HepG2 (cell line): ENCODE data around the gene CCNB1. TPM values are rescaled to one million over a fixed set of nuclear protein-coding genes. Genes with fewer than 3 reads are reported as not detected.
A peak's percentile ranks its signal among the peaks of the same experiment; 100 is the strongest.

Experiments
- ARHGAP35 ChIP-seq: sonication (generic); formaldehyde crosslinking; IDR thresholded peaks from 2 replicates; pipeline ENCODE4 v1.9.0; 2022; ENCODE audit warnings: mild to moderate bottlenecking, inconsistent platforms, moderate library complexity, missing genetic modification reagents, borderline replicate concordance
- BRF2 ChIP-seq: sonication (generic); formaldehyde crosslinking; IDR thresholded peaks from 2 replicates; pipeline ENCODE4 v1.8.1; 2022; ENCODE audit warnings: mild to moderate bottlenecking, missing genetic modification reagents
- CREB1 ChIP-seq, 2 experiments: fragments of 450-650 bp in 1 of 2; IDR thresholded peaks; 2 replicates each; pipeline ENCODE4 v1.6.1; 2016 to 2017; ENCODE audit warnings: control low read depth in 1 of 2, mild to moderate bottlenecking in 1 of 2, missing compliant biosample characterization in 1 of 2, missing genetic modification characterization in 1 of 2
- HNF4G ChIP-seq, 2 experiments: sonication (generic) in 1 of 2; formaldehyde crosslinking in 1 of 2; IDR thresholded peaks; 2 replicates each; pipeline versions ENCODE4 v1.4.0 to v1.6.1; 2011 to 2020; ENCODE audit warnings: borderline replicate concordance in 2 of 2, low read depth in 2 of 2, mild to moderate bottlenecking in 2 of 2, low read length in 1 of 2, missing genetic modification reagents in 1 of 2, moderate library complexity in 1 of 2
- POGZ ChIP-seq: sonication (generic); formaldehyde crosslinking; IDR thresholded peaks from 2 replicates; pipeline ENCODE4 v1.4.0; 2020; ENCODE audit warnings: mild to moderate bottlenecking, missing genetic modification reagents
- RFXAP ChIP-seq: sonication (generic); formaldehyde crosslinking; IDR thresholded peaks from 2 replicates; pipeline ENCODE4 v1.4.0; 2020; ENCODE audit warnings: missing genetic modification reagents, borderline replicate concordance
- SALL2 ChIP-seq: sonication (generic); formaldehyde crosslinking; IDR thresholded peaks from 2 replicates; pipeline ENCODE4 v1.8.1; 2023; ENCODE audit warnings: mild to moderate bottlenecking, missing genetic modification reagents, inconsistent platforms
- THAP11 ChIP-seq: IDR thresholded peaks from 2 replicates; pipeline ENCODE4 v1.6.1; 2016; ENCODE audit warnings: missing biosample characterization, missing genetic modification reagents
- TRIM24 ChIP-seq: sonication (generic); formaldehyde crosslinking; IDR thresholded peaks from 2 replicates; pipeline ENCODE4 v1.8.0; 2022; ENCODE audit warnings: mild to moderate bottlenecking, missing genetic modification reagents
- ZBTB2 ChIP-seq: sonication (generic); formaldehyde crosslinking; IDR thresholded peaks from 2 replicates; pipeline ENCODE4 v1.8.0; 2022; ENCODE audit warnings: low read depth, missing genetic modification reagents
- ZBTB40 ChIP-seq, 2 experiments: fragments of 450-650 bp in 1 of 2; sonication (generic) in 1 of 2; formaldehyde crosslinking in 1 of 2; IDR thresholded peaks; 2 replicates each; pipeline versions ENCODE4 v1.6.1 to v1.8.0; 2016 to 2022; ENCODE audit warnings: antibody characterized with exemption in 1 of 2, mild to moderate bottlenecking in 1 of 2, missing genetic modification reagents in 1 of 2
- ZNF260 ChIP-seq: sonication (generic); formaldehyde crosslinking; IDR thresholded peaks from 2 replicates; pipeline ENCODE4 v1.4.0; 2020; ENCODE audit warnings: missing genetic modification reagents, low read depth, mild to moderate bottlenecking, borderline replicate concordance
- ZNF552 ChIP-seq: sonication (generic); formaldehyde crosslinking; IDR thresholded peaks from 2 replicates; pipeline ENCODE4 v1.9.0; 2022; ENCODE audit warnings: missing genetic modification reagents, mild to moderate bottlenecking, borderline replicate concordance
- ZNF644 ChIP-seq: IDR thresholded peaks from 2 replicates; pipeline ENCODE4 v1.6.1; 2016; ENCODE audit warnings: low read depth
- ZNF703 ChIP-seq: sonication (generic); formaldehyde crosslinking; IDR thresholded peaks from 2 replicates; pipeline ENCODE4 v1.5.1; 2020; ENCODE audit warnings: missing genetic modification reagents, mild to moderate bottlenecking, moderate library complexity, borderline replicate concordance
- polyA plus RNA-seq, 8 experiments: library from polyadenylated mRNA; depleted of rRNA in 3 of 8; stranded (reverse) in 7 of 8; unstranded in 1 of 8; fragments of >200 nt; fragmentation: Illumina TruSeq in 4 of 8; extraction: Trizol in 4 of 8; gene quantifications; 2 replicates each; pipeline versions ENCODE4 v1.2.1 to v1.2.3, GENCODE V29; 2011 to 2016; ENCODE audit warnings: low read depth in 4 of 8, missing spikeins in 1 of 8, mixed read lengths in 1 of 8; ENCODE audit not compliant: insufficient read depth in 1 of 8
- total RNA-seq, 5 experiments: library from RNA; depleted of rRNA; stranded (reverse); fragments of >200 nt; fragmentation: Illumina TruSeq; extraction: Trizol; gene quantifications; 2 replicates each; pipeline ENCODE4 v1.2.3, GENCODE V29; 2016; ENCODE audit warnings: low read depth in 1 of 5

The CCNB1 gene
- total and polyA plus RNA-seq, 2 of the 13 experiments (the other 11 are each of a cell fraction or from before 2014, with no cell fraction given), result 82.3 to 316 TPM

DNA sequence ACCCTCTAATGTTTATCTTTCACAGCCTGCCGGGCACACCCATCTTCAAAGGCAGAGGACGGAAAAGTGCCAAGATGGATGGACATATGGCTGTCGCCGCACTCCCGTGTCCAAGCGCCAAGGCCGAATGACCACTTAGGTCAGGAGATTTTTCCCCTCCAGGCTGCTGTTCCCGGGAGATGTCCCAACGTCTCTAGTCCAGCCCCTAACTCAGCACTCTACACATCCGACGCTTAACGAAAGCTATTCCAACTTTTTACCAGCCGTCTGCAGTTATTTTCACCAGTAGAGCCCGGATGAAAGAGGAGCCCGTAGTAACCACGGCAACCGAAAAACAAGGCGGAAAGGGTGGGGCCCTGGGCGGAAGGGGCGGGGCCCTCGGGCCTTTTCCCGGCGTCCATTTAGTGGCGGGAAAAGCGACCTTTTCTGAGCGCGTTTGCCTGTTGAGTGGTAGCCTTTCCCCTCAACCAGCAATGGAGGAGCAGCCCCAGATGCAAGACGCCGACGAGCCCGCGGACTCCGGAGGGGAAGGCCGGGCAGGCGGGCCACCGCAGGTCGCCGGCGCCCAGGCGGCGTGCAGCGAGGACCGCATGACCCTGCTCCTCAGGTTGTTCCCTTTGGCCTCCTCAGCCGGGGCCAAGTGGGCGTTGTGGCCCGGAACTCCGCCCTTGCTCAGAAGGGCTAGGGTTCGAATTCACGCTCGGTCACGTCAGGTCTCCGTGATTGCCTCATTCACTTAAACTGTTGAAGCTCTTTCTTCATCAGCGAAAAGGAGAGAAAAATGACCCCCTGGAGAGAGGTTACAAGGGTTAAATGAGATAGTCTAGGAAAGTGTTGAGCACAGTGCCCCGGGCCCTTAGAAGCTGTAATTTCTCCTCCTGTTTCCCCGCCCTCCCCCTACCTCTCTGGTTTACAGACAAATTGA lies 22.5 kb downstream of the CCNB1 start, which contains the start of gene CENPH (continued):
- TF ChIP-seq HNF4G (IDR thresholded peaks at IDR 0.05; ENCODE audit: borderline replicate concordance, low read depth, low read length) (no peak), HNF4G (CRISPR knock-in tag; IDR thresholded peaks at IDR 0.05; ENCODE audit: borderline replicate concordance, low read depth) (no peak), TRIM24 (CRISPR knock-in tag) (no peak), BRF2 (peak; percentile 75; the same call in 1 of the 2 replicates), THAP11 (peak; percentile 85), SALL2 (0 out of 2 replicates have a peak, but pooled peaks have one; percentile 36), RFXAP (CRISPR knock-in tag) (peak; percentile 65; the same call in 1 of the 2 replicates), CREB1 (IDR thresholded peaks at IDR 0.05) (no peak), CREB1 (CRISPR knock-in tag; IDR thresholded peaks at IDR 0.05) (peak; percentile 60), ZNF703 (CRISPR knock-in tag) (no peak), ZBTB2 (CRISPR knock-in tag) (no peak), ZBTB40 (IDR thresholded peaks at IDR 0.05) (no peak; the same call in 1 of the 2 replicates), ZBTB40 (CRISPR knock-in tag; IDR thresholded peaks at IDR 0.05) (peak; percentile 48; the same call in 1 of the 2 replicates), POGZ (CRISPR knock-in tag) (peak; percentile 69), ZNF260 (no peak), ZNF552 (peak; percentile 72; the same call in 1 of the 2 replicates), ARHGAP35 (CRISPR knock-in tag) (peak; percentile 49; the same call in 1 of the 2 replicates), ZNF644 (no peak)
